Fibroblast of gingiva (primary cell): ENCODE results near the gene MCMBP.
"Not testable (repeated sequence)": the region's sequence is repeated elsewhere in the genome, so short reads cannot be mapped to it uniquely, and the experiment has no call there.

Experiments
- DNase-seq: peaks from one replicate; pipeline ENCODE4 v3.0.0-alpha.2; 2011; ENCODE audit warnings: low read depth

The MCMBP gene

GRCh38 chr10:119830851-119831250, 41.8 kb downstream of the MCMBP start:
- DNase-seq, result no peak

GRCh38 chr10:119829429-119829828, 43.2 kb downstream of the MCMBP start:
- DNase-seq, result peak; percentile 8

- no peak for DNase-seq
These were observed 45.2 kb downstream of the MCMBP start for GRCh38 chr10:119827430-119827829.

- DNase-seq, result no peak
These were observed 45.9 kb downstream of the MCMBP start for GRCh38 chr10:119826771-119827170.

- DNase-seq, result no peak
These were observed 48.3 kb downstream of the MCMBP start for GRCh38 chr10:119824299-119824698.

- DNase-seq, result no peak
These were observed 51.5 kb downstream of the MCMBP start for GRCh38 chr10:119821182-119821581.

GRCh38 chr10:119818889-119819270, 53.8 kb downstream of the MCMBP start:
- DNase-seq, result no peak

GRCh38 chr10:119817991-119818888, 54.4 kb downstream of the MCMBP start:
- DNase-seq, result peak; percentile 61

- no peak for DNase-seq
These were observed 57.0 kb downstream of the MCMBP start for GRCh38 chr10:119815671-119816070.

- no peak for DNase-seq
These were observed 60.0 kb downstream of the MCMBP start for GRCh38 chr10:119812684-119813083.

GRCh38 chr10:119811122-119811521, 61.5 kb downstream of the MCMBP start:
- no peak for DNase-seq

- peak; percentile 55 for DNase-seq
These were observed 64.5 kb downstream of the MCMBP start for GRCh38 chr10:119807960-119808697.

GRCh38 chr10:119806334-119807130, 66.1 kb downstream of the MCMBP start:
- peak; percentile 19 for DNase-seq

- DNase-seq, result no peak
These were observed 66.9 kb downstream of the MCMBP start for GRCh38 chr10:119805702-119806230.

- peak; percentile 32 for DNase-seq
These were observed 69.4 kb downstream of the MCMBP start for GRCh38 chr10:119803264-119803663.

GRCh38 chr10:119801998-119802538, 70.6 kb downstream of the MCMBP start:
- DNase-seq, result no peak

- no peak for DNase-seq
These were observed 71.5 kb downstream of the MCMBP start for GRCh38 chr10:119801176-119801575.

- no peak for DNase-seq
These were observed 76.6 kb downstream of the MCMBP start for GRCh38 chr10:119796039-119796438.

GRCh38 chr10:119795101-119795500, 77.5 kb downstream of the MCMBP start:
- not testable (repeated sequence) for DNase-seq

GRCh38 chr10:119786117-119786769, 86.4 kb downstream of the MCMBP start:
- no peak for DNase-seq

GRCh38 chr10:119784340-119785067, 88.1 kb downstream of the MCMBP start:
- no peak for DNase-seq
